Measurements from ENCODE around the gene CSF2RB.

- no peak for TF ChIP-seq EZH2phosphoT487 (IDR thresholded peaks at IDR 0.05; ENCODE audit: insufficient read depth, low read depth)
- no peak for TF ChIP-seq EZH2 (IDR thresholded peaks at IDR 0.05; ENCODE audit: insufficient read depth, poor library complexity, severe bottlenecking)
Measured at GRCh38 chr22:36863979-36864378, 49.4 kb upstream of the CSF2RB start.
